GM12878 (cell line): ENCODE measurements around the gene MAPT. TPM values are rescaled to one million over a fixed set of nuclear protein-coding genes. Genes with fewer than 3 reads are reported as not detected.

Experiments used
- ATAC-seq: fragments of 200-7000 bp; cut with Tn5 transposase; 3 replicates; pipeline ENCODE4 v1.9.1; 2020; ENCODE audit warnings: mild to moderate bottlenecking, moderate library complexity
- BruUV-seq: library from RNA; stranded (reverse); fragments of 400-500 nt; replicated peaks from 2 replicates; lab custom pipeline; 2021; lab: Mats Ljungman, UMichigan
- CTCF ChIA-PET: fragments of 300-600 bp; sonication (Branson Sonifier 250); formaldehyde crosslinking; extraction: SDS; loops from one replicate; lab custom pipeline; 2021; ENCODE audit warnings: inconsistent platforms; lab: Yijun Ruan, JAX
- POLR2A ChIA-PET: fragments of 350-600 bp; formaldehyde crosslinking; extraction: SDS; loops from one replicate; lab custom pipeline; 2021; ENCODE audit warnings: inconsistent platforms; lab: Charles Lee
- RAD21 ChIA-PET: fragments of 300-600 bp; sonication (Branson Sonifier 250); formaldehyde crosslinking; loops from one replicate; lab custom pipeline; 2023; ENCODE audit warnings: antibody characterized with exemption; ENCODE audit not compliant: unreplicated experiment; lab: Charles Lee
- SMC1A ChIA-PET: fragments of 300-600 bp; sonication (Branson Sonifier 250); formaldehyde crosslinking; loops from one replicate; lab custom pipeline; 2023; ENCODE audit not compliant: unreplicated experiment, uncharacterized antibody; lab: Charles Lee
- DNase-seq: peaks from one replicate; pipeline ENCODE4 v3.0.0-alpha.2; 2011; ENCODE audit warnings: low read depth, low spot score
- FAIRE-seq: peaks from 3 replicates; lab custom pipeline; 2011; peaks lifted over from hg19 to GRCh38; lab: Jason Lieb, UNC
- H2AFZ ChIP-seq: 2 replicates; pipeline ENCODE4 v1.6.0; 2011; ENCODE audit warnings: low read depth, low read length, control low read depth; ENCODE audit not compliant: control insufficient read depth
- H3K27ac ChIP-seq: 2 replicates; pipeline ENCODE4 v1.5.1; 2011; ENCODE audit warnings: control low read depth; ENCODE audit not compliant: control insufficient read depth, insufficient read depth
- H3K27me3 ChIP-seq, 2 experiments: replicated peaks in 1 of 2; 2 replicates each; pipeline versions ENCODE4 v1.6.0 to v1.6.1; 2011; ENCODE audit warnings: low read length in 1 of 2; ENCODE audit not compliant: control insufficient read depth in 2 of 2, insufficient read depth in 2 of 2
- H3K36me3 ChIP-seq, 2 experiments: 2 replicates each; pipeline ENCODE4 v1.5.1; 2011; ENCODE audit warnings: low read length in 1 of 2; ENCODE audit not compliant: control insufficient read depth in 2 of 2, insufficient read depth in 2 of 2
- H3K4me1 ChIP-seq: 2 replicates; pipeline ENCODE4 v1.6.1; 2011; ENCODE audit warnings: mild to moderate bottlenecking, low read length, moderate library complexity, mixed read lengths; ENCODE audit not compliant: control insufficient read depth, insufficient read depth
- H3K4me2 ChIP-seq: 2 replicates; pipeline ENCODE4 v1.6.0; 2011; ENCODE audit warnings: control low read depth; ENCODE audit not compliant: control insufficient read depth, insufficient read depth
- H3K4me3 ChIP-seq: fragments of 200-600 bp; sonication (generic); 2 replicates; pipeline ENCODE4 v1.5.1; 2016
- H3K79me2 ChIP-seq: 2 replicates; pipeline ENCODE4 v1.6.0; 2011; ENCODE audit warnings: low read length; ENCODE audit not compliant: control insufficient read depth, insufficient read depth
- H3K9ac ChIP-seq: 2 replicates; pipeline ENCODE4 v1.8.0; 2011; ENCODE audit warnings: low read length, control low read depth, mixed read lengths; ENCODE audit not compliant: control insufficient read depth, insufficient read depth
- H3K9me3 ChIP-seq: replicated peaks from 3 replicates; pipeline ENCODE4 v1.5.1; 2011; ENCODE audit warnings: mild to moderate bottlenecking, low read length; ENCODE audit not compliant: control insufficient read depth, insufficient read depth
- H4K20me1 ChIP-seq: 2 replicates; pipeline ENCODE4 v1.6.0; 2011; ENCODE audit not compliant: control insufficient read depth, insufficient read depth
- FOXK2 ChIP-seq: fragments of 450-650 bp; IDR thresholded peaks from 2 replicates; pipeline ENCODE4 v1.6.1; 2017; ENCODE audit warnings: mild to moderate bottlenecking, moderate library complexity
- HDGF ChIP-seq: fragments of 450-650 bp; IDR thresholded peaks from 2 replicates; pipeline ENCODE4 v1.6.1; 2016; ENCODE audit warnings: antibody characterized with exemption
- NFXL1 ChIP-seq: fragments of 450-650 bp; IDR thresholded peaks from 2 replicates; pipeline ENCODE4 v1.6.1; 2017; ENCODE audit warnings: antibody characterized with exemption, mild to moderate bottlenecking, borderline replicate concordance
- REST ChIP-seq: IDR thresholded peaks from 2 replicates; pipeline ENCODE4 v1.6.1; 2012; ENCODE audit warnings: mild to moderate bottlenecking, low read depth, low read length
- TARDBP ChIP-seq: IDR thresholded peaks from 2 replicates; pipeline ENCODE4 v1.6.1; 2016; ENCODE audit warnings: borderline replicate concordance
- USF1 ChIP-seq: IDR thresholded peaks from 2 replicates; pipeline ENCODE4 v1.6.1; 2011; ENCODE audit warnings: borderline replicate concordance, low read depth, mild to moderate bottlenecking, moderate library complexity, mixed read lengths, low read length; ENCODE audit not compliant: insufficient read depth; ENCODE audit errors: extremely low read length
- YBX1 ChIP-seq: fragments of 450-650 bp; IDR thresholded peaks from 2 replicates; pipeline ENCODE4 v1.6.1; 2016; ENCODE audit warnings: antibody characterized with exemption
- WGBS: methylation state at CpG from one replicate; pipeline ENCODE4 v1.1.6; 2016; ENCODE audit warnings: low lambda C conversion rate; ENCODE audit not compliant: insufficient replicate concordance, insufficient coverage; ENCODE audit errors: missing lambda C conversion rate; 5-methylcytosine and 5-hydroxymethylcytosine counted together
- in situ Hi-C: fragments of 300-500 bp; cut with MboI; formaldehyde crosslinking; loops from 9 replicates; pipeline ENCODE4 v1.14.3; 2018; ENCODE audit warnings: mixed read lengths
- intact Hi-C: fragments of 100-400 bp; cut with micrococcal nuclease; formaldehyde crosslinking; loops from one replicate; pipeline ENCODE4 v1.14.2; 2022; ENCODE audit not compliant: unreplicated experiment
- polyA plus RNA-seq, 11 experiments: library from polyadenylated mRNA; depleted of rRNA in 4 of 11; unstranded in 6 of 11; stranded (reverse) in 5 of 11; fragments of >200 nt; fragmentation: Nextera tagmentation in 4 of 11; fragmentation: Illumina TruSeq in 1 of 11; extraction: Ambion mirVana in 4 of 11; extraction: Trizol in 1 of 11; gene quantifications; 1 replicate in 1 of 11; 2 replicates in 10 of 11; pipeline versions ENCODE4 v1.2.1 to v1.2.3, GENCODE V29; 2011 to 2016; ENCODE audit warnings: inconsistent platforms in 2 of 11, missing spikeins in 2 of 11, low read depth in 1 of 11
- total RNA-seq, 4 experiments: library from RNA; depleted of rRNA in 3 of 4; stranded (reverse); fragments of >200 nt in 3 of 4; fragmentation: Illumina TruSeq in 1 of 4; extraction: Trizol in 1 of 4; gene quantifications; 2 replicates each; pipeline versions ENCODE4 v1.2.1 to v1.2.3, GENCODE V29; 2013 to 2021
- TF ChIP-seq, protein P1 (sequence below): IDR thresholded peaks from 2 replicates; pipeline ENCODE4 v1.6.1; 2011; ENCODE audit warnings: low read depth, low read length, improper control_type of control experiment, borderline replicate concordance
- TF ChIP-seq, protein P2 (sequence below): IDR thresholded peaks from 2 replicates; pipeline ENCODE4 v1.6.1; 2012; ENCODE audit warnings: low read depth, low read length, improper control_type of control experiment
- TF ChIP-seq, protein P3 (sequence below): fragments of 450-650 bp; IDR thresholded peaks from 2 replicates; pipeline ENCODE4 v1.6.1; 2017; ENCODE audit warnings: low read depth, mild to moderate bottlenecking, moderate library complexity

MAPT gene
- total and polyA plus RNA-seq, 10 of the 15 experiments (the other 5 are each of a cell fraction or from before 2014, with no cell fraction given), result under 0.01 to 0.05 (median 0.03) TPM; not detected in 7

DNA sequence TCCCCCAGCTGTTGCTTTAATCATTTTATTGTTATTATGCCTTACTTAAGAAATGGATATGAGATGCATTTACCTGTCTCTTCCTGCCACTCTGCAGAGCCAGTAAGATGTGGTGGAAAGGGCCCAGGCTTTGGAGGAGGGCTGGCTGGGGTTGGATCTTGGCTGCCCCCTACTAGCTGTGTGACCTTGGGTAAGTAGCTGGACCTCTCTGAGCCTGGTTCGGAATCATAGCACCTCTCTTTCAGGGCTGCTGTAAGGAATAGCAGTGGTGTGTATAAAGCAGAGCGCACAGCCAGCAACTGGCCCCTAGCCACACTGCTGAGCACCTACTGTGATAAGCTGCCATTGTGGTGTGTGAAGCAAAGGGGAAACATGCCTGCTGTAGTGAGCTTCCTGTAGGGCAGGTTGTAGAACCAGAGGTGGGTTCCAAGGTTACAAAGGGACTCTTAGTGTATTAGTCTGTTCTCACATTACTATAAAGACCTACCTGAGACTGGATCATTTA lies 23.9 kb downstream of the MAPT start:
- peaks cover 0 to 6% of the 10 kb centered on the region in 2 experiments; a peak in 3 of 4 replicates for H3K27me3 ChIP-seq
- no peak for FAIRE-seq
- in situ Hi-C loops, result no loop called here
- H3K4me3 ChIP-seq, result no peak overlapping the region
- ChIA-PET POLR2A (no interaction called here), CTCF (interaction anchor here (0.7 kb wide), 1 partner anchor 26 kb away, joined by 3 read pairs; no protein-coding TSS in a partner anchor), RAD21 (no interaction called here), SMC1A (no interaction called here)
- 21% methylated on average over 2 of the region's 2 CpGs for WGBS
- no peaks in the 10 kb centered on the region for H4K20me1 ChIP-seq
- H3K9ac ChIP-seq, result no peak overlapping the region
- H3K4me1 ChIP-seq, result no peaks in the 10 kb centered on the region
- H3K4me2 ChIP-seq, result no peak overlapping the region
- ATAC-seq, result no peak
- no peaks in the 10 kb centered on the region for H3K36me3 ChIP-seq
- H3K79me2 ChIP-seq, result no peaks in the 10 kb centered on the region
- TF ChIP-seq FOXK2 (no peak), NFXL1 (no peak)
- TF ChIP-seq, protein P1, sequence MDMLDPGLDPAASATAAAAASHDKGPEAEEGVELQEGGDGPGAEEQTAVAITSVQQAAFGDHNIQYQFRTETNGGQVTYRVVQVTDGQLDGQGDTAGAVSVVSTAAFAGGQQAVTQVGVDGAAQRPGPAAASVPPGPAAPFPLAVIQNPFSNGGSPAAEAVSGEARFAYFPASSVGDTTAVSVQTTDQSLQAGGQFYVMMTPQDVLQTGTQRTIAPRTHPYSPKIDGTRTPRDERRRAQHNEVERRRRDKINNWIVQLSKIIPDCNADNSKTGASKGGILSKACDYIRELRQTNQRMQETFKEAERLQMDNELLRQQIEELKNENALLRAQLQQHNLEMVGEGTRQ, result no peak
- no peak overlapping the region for H3K27ac ChIP-seq
- intact Hi-C loops, result no loop called here
- H3K9me3 ChIP-seq, result no peaks in the 10 kb centered on the region
- no peak overlapping the region for H2AFZ ChIP-seq
- no peak for DNase-seq
- no TSS peak for BruUV-seq

GRCh38 chr17:45919136-45919535 lies 24.8 kb downstream of the MAPT start:
- no peak overlapping the region for H3K4me3 ChIP-seq
- H3K27me3 ChIP-seq, result peaks cover 0 to 6% of the 10 kb centered on the region in 2 experiments; a peak in 3 of 4 replicates
- BruUV-seq, result no TSS peak
- no peak overlapping the region for H3K4me2 ChIP-seq
- no peak for DNase-seq
- SMC1A ChIA-PET, result interaction anchor here (0.6 kb wide), 1 partner anchor 659 kb away, joined by 3 read pairs; no protein-coding TSS in a partner anchor
- POLR2A ChIA-PET, result no interaction called here
- no peaks in the 10 kb centered on the region for H4K20me1 ChIP-seq
- no peak overlapping the region for H3K27ac ChIP-seq
- no peak for FAIRE-seq
- CTCF ChIA-PET, result no interaction called here
- H3K36me3 ChIP-seq, result no peaks in the 10 kb centered on the region
- intact Hi-C loops, result no loop called here
- no peak for ATAC-seq
- H3K9ac ChIP-seq, result no peak overlapping the region
- 30% methylated on average over 15 of the region's 15 CpGs for WGBS
- no peaks in the 10 kb centered on the region for H3K4me1 ChIP-seq
- in situ Hi-C loops, result no loop called here
- no peaks in the 10 kb centered on the region for H3K9me3 ChIP-seq
- H3K79me2 ChIP-seq, result no peaks in the 10 kb centered on the region
- RAD21 ChIA-PET, result no interaction called here
- no peak overlapping the region for H2AFZ ChIP-seq
- TF ChIP-seq REST (no peak), USF1 (no peak), TARDBP (no peak), HDGF (no peak), YBX1 (no peak)
- TF ChIP-seq, protein P2, sequence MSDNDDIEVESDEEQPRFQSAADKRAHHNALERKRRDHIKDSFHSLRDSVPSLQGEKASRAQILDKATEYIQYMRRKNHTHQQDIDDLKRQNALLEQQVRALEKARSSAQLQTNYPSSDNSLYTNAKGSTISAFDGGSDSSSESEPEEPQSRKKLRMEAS, result no peak
- TF ChIP-seq, protein P3, sequence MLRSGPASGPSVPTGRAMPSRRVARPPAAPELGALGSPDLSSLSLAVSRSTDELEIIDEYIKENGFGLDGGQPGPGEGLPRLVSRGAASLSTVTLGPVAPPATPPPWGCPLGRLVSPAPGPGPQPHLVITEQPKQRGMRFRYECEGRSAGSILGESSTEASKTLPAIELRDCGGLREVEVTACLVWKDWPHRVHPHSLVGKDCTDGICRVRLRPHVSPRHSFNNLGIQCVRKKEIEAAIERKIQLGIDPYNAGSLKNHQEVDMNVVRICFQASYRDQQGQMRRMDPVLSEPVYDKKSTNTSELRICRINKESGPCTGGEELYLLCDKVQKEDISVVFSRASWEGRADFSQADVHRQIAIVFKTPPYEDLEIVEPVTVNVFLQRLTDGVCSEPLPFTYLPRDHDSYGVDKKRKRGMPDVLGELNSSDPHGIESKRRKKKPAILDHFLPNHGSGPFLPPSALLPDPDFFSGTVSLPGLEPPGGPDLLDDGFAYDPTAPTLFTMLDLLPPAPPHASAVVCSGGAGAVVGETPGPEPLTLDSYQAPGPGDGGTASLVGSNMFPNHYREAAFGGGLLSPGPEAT, result no peak
